WTC11 (cell line): Measurements from ENCODE around the gene PTPN1. TPM values are rescaled to one million over a fixed set of nuclear protein-coding genes. Genes with fewer than 3 reads are reported as not detected.

Source experiments
- ATAC-seq: fragments of 200-7000 bp; cut with Tn5 transposase; 2 replicates; pipeline ENCODE4 v1.10.0; 2021; ENCODE audit warnings: mild to moderate bottlenecking, moderate library complexity
- CTCF ChIA-PET: fragments of 300-600 bp; sonication (Branson Sonifier 250); formaldehyde crosslinking; loops from one replicate; lab custom pipeline; 2021; ENCODE audit warnings: antibody characterized with exemption; lab: Charles Lee
- POLR2A ChIA-PET: fragments of 350-600 bp; sonication (Branson Sonifier 250); formaldehyde crosslinking; loops from one replicate; lab custom pipeline; 2021; ENCODE audit warnings: antibody characterized with exemption; lab: Charles Lee
- DNase-seq: peaks from one replicate; pipeline ENCODE4 v3.0.0; 2021; ENCODE audit warnings: low spot score
- H3K27ac Mint-ChIP-seq: 2 replicates; pipeline ENCODE4 v1.8.0; 2021; ENCODE audit warnings: mixed read lengths
- H3K27me3 Mint-ChIP-seq: 2 replicates; pipeline ENCODE4 v1.8.0; 2021; ENCODE audit warnings: low read depth, mild to moderate bottlenecking, moderate library complexity, mixed read lengths
- H3K36me3 Mint-ChIP-seq: 2 replicates; pipeline ENCODE4 v1.8.0; 2021; ENCODE audit warnings: mixed read lengths
- H3K4me1 Mint-ChIP-seq: 2 replicates; pipeline ENCODE4 v1.8.0; 2022; ENCODE audit warnings: mixed read lengths
- H3K4me3 Mint-ChIP-seq: 2 replicates; pipeline ENCODE4 v1.8.0; 2021; ENCODE audit warnings: mild to moderate bottlenecking, moderate library complexity, mixed read lengths
- H3K9me3 Mint-ChIP-seq: 2 replicates; pipeline ENCODE4 v1.8.0; 2021; ENCODE audit warnings: mixed read lengths
- HMGA2 ChIP-seq: fragments of 250-450 bp; sonication (Bioruptor Pico); IDR thresholded peaks from 2 replicates; pipeline ENCODE4 v1.4.0; 2021; ENCODE audit warnings: mild to moderate bottlenecking, moderate library complexity
- NFATC4 ChIP-seq: fragments of 250-450 bp; sonication (Bioruptor Pico); IDR thresholded peaks from 2 replicates; pipeline ENCODE4 v1.9.0; 2021; ENCODE audit warnings: mild to moderate bottlenecking
- PRRX2 ChIP-seq: fragments of 250-450 bp; sonication (Bioruptor Pico); IDR thresholded peaks from 2 replicates; pipeline ENCODE4 v1.8.0; 2021; ENCODE audit warnings: mild to moderate bottlenecking
- TCF7 ChIP-seq: sonication (generic); formaldehyde crosslinking; IDR thresholded peaks from 2 replicates; pipeline ENCODE4 v1.8.0; 2022; ENCODE audit warnings: mild to moderate bottlenecking, low read depth, missing genetic modification reagents, moderate library complexity
- TEAD1 ChIP-seq: sonication (generic); formaldehyde crosslinking; IDR thresholded peaks from 2 replicates; pipeline ENCODE4 v1.8.0; 2022; ENCODE audit warnings: mild to moderate bottlenecking, missing genetic modification reagents
- TEAD4 ChIP-seq: sonication (generic); formaldehyde crosslinking; IDR thresholded peaks from 2 replicates; pipeline ENCODE4 v1.8.0; 2022; ENCODE audit warnings: mild to moderate bottlenecking, missing genetic modification reagents
- microRNA-seq: library from miRNA; unstranded; fragments of <30 nt; microRNA quantifications from one replicate; pipeline ENCODE4 v1.2.0, GENCODE V29; 2022; ENCODE audit warnings: borderline number of aligned reads
- total RNA-seq: library from RNA; stranded (reverse); gene quantifications from 3 replicates; pipeline ENCODE4 v1.2.3, GENCODE V29; 2021
- TF ChIP-seq, protein P1 (sequence below): sonication (generic); formaldehyde crosslinking; IDR thresholded peaks from 2 replicates; pipeline ENCODE4 v1.8.1; 2022; ENCODE audit warnings: mild to moderate bottlenecking, moderate library complexity, missing genetic modification reagents
- TF ChIP-seq, protein P2 (sequence below): sonication (generic); formaldehyde crosslinking; IDR thresholded peaks from 2 replicates; pipeline ENCODE4 v1.8.1; 2023; ENCODE audit warnings: mild to moderate bottlenecking, missing genetic modification reagents, borderline replicate concordance

The PTPN1 gene
- total RNA-seq, 1 experiment from 2014 or later: 29.4 TPM

DNA sequence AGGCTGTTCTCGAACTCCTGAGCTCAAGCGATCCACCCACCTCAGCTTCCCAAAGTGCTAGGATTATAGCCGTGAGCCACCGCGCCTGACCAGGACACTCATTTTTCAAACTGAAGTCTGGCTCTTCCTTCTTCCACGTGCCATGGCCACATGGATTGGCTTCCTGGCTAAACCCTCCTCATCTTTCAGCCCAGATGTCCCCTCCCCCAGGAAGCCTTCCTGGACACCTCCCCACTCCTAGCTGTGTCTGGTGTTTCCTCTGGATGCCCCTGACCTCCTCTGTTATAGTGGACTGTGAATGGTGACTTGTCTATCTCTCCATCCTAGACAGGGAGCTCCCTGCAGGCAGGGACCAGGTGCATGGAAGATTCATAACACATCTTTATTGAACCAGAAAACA is 124.0 kb downstream of the PTPN1 start:
- Mint-ChIP-seq H3K36me3 (no peaks in the 10 kb centered on the region), H3K4me1 (peaks cover 44% of the 10 kb centered on the region)
- TF ChIP-seq TEAD4 (CRISPR knock-in tag) (no peak), HMGA2 (CRISPR knock-in tag) (no peak), NFATC4 (no peak), PRRX2 (CRISPR knock-in tag) (no peak), TCF7 (CRISPR knock-in tag) (no peak), TEAD1 (CRISPR knock-in tag) (no peak)
- TF ChIP-seq, protein P1, sequence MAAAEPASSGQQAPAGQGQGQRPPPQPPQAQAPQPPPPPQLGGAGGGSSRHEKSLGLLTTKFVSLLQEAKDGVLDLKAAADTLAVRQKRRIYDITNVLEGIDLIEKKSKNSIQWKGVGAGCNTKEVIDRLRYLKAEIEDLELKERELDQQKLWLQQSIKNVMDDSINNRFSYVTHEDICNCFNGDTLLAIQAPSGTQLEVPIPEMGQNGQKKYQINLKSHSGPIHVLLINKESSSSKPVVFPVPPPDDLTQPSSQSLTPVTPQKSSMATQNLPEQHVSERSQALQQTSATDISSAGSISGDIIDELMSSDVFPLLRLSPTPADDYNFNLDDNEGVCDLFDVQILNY (CRISPR knock-in tag): no peak
- TF ChIP-seq, protein P2, sequence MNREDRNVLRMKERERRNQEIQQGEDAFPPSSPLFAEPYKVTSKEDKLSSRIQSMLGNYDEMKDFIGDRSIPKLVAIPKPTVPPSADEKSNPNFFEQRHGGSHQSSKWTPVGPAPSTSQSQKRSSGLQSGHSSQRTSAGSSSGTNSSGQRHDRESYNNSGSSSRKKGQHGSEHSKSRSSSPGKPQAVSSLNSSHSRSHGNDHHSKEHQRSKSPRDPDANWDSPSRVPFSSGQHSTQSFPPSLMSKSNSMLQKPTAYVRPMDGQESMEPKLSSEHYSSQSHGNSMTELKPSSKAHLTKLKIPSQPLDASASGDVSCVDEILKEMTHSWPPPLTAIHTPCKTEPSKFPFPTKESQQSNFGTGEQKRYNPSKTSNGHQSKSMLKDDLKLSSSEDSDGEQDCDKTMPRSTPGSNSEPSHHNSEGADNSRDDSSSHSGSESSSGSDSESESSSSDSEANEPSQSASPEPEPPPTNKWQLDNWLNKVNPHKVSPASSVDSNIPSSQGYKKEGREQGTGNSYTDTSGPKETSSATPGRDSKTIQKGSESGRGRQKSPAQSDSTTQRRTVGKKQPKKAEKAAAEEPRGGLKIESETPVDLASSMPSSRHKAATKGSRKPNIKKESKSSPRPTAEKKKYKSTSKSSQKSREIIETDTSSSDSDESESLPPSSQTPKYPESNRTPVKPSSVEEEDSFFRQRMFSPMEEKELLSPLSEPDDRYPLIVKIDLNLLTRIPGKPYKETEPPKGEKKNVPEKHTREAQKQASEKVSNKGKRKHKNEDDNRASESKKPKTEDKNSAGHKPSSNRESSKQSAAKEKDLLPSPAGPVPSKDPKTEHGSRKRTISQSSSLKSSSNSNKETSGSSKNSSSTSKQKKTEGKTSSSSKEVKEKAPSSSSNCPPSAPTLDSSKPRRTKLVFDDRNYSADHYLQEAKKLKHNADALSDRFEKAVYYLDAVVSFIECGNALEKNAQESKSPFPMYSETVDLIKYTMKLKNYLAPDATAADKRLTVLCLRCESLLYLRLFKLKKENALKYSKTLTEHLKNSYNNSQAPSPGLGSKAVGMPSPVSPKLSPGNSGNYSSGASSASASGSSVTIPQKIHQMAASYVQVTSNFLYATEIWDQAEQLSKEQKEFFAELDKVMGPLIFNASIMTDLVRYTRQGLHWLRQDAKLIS (CRISPR knock-in tag): no peak
- TF ChIP-seq, all 79 proteins: peak for 0
- ChIA-PET POLR2A (no interaction called here), CTCF (interaction anchor here (0.7 to 5.5 kb wide), 8 partner anchors 9 to 160 kb away, joined by 3 to 123 read pairs (median 4); partner anchors contain the start of gene BCAS4)
- Mint-ChIP-seq H3K4me3 (no peak overlapping the region), H3K27me3 (no peaks in the 10 kb centered on the region), H3K27ac (no peak overlapping the region), H3K9me3 (no peaks in the 10 kb centered on the region)
- DNase-seq: no peak
- ATAC-seq: no peak

Small RNA genes lying within 50 kb of the gene (microRNA-seq; reads per million reads assigned to microRNA genes)
- not detected for gene MIR1302-5
- not detected for gene MIR645

Other genes starting within 250 kb of the PTPN1 start
- 5.4 to 6.5 TPM (median 6.0 TPM) in 3 replicates for gene RIPOR3, start 181.2 kb downstream of the PTPN1 start, total RNA-seq
- 29.6 to 38.0 TPM (median 37.5 TPM) in 3 replicates for gene PARD6B, start 221.2 kb downstream of the PTPN1 start, total RNA-seq